ENCODE measurements around the gene ZNF574.

The ZNF574 gene

GRCh38 chr19:42081584-42082203 is 5.7 kb downstream of the ZNF574 start:
- no peak for TF ChIP-seq REST (IDR thresholded peaks at IDR 0.05; ENCODE audit: insufficient replicate concordance, low read depth)
- TF ChIP-seq CTCF (IDR thresholded peaks at IDR 0.05; ENCODE audit: insufficient read depth, low read length), result peak; percentile 56
- TF ChIP-seq GABPA (IDR thresholded peaks at IDR 0.05; ENCODE audit: low read depth), result no peak
- peak in 1 of 2 experiments; percentile 25 for DNase-seq (ENCODE audit: low read depth in 1 of 2, low spot score in 1 of 2)
- Histone ChIP-seq H3K27ac (replicated peaks) (no peak overlapping the region), H3K4me3 (replicated peaks; ENCODE audit: insufficient read depth, low read length) (no peak overlapping the region), H3K27me3 (ENCODE audit: insufficient read depth, poor library complexity, severe bottlenecking) (no peaks in the 10 kb centered on the region)

- Histone ChIP-seq H3K27me3 (ENCODE audit: insufficient read depth, poor library complexity, severe bottlenecking) (no peaks in the 10 kb centered on the region), H3K27ac (replicated peaks) (no peak overlapping the region), H3K4me3 (replicated peaks; ENCODE audit: insufficient read depth, low read length) (no peak overlapping the region)
- no peak for DNase-seq (ENCODE audit: low read depth in 1 of 2, low spot score in 1 of 2)
- TF ChIP-seq SPI1 (IDR thresholded peaks at IDR 0.05; ENCODE audit: borderline replicate concordance, low read depth) (no peak), REST (IDR thresholded peaks at IDR 0.05; ENCODE audit: insufficient replicate concordance, low read depth) (no peak), POLR2AphosphoS5 (IDR thresholded peaks at IDR 0.05; ENCODE audit: low read depth) (no peak), GABPA (IDR thresholded peaks at IDR 0.05; ENCODE audit: low read depth) (no peak), CTCF (IDR thresholded peaks at IDR 0.05; ENCODE audit: insufficient read depth, low read length) (no peak)
Measured at GRCh38 chr19:42083537-42083936, 7.6 kb downstream of the ZNF574 start.

GRCh38 chr19:42086188-42086736 is 10.3 kb downstream of the ZNF574 start:
- Histone ChIP-seq H3K4me3 (replicated peaks; ENCODE audit: insufficient read depth, low read length) (no peak overlapping the region), H3K27ac (replicated peaks) (no peak overlapping the region), H3K27me3 (ENCODE audit: insufficient read depth, poor library complexity, severe bottlenecking) (no peaks in the 10 kb centered on the region)
- TF ChIP-seq POLR2AphosphoS5 (IDR thresholded peaks at IDR 0.05; ENCODE audit: low read depth) (no peak), CTCF (IDR thresholded peaks at IDR 0.05; ENCODE audit: insufficient read depth, low read length) (no peak), REST (IDR thresholded peaks at IDR 0.05; ENCODE audit: insufficient replicate concordance, low read depth) (no peak), GABPA (IDR thresholded peaks at IDR 0.05; ENCODE audit: low read depth) (no peak), SPI1 (IDR thresholded peaks at IDR 0.05; ENCODE audit: borderline replicate concordance, low read depth) (no peak)
- no peak for DNase-seq (ENCODE audit: low read depth in 1 of 2, low spot score in 1 of 2)

Measured in HL-60 (cell line).